Ectodermal cell (in vitro differentiated cells): ENCODE measurements around the gene LRCH4.

Source experiments
- H3K27ac ChIP-seq: 2 replicates; pipeline ENCODE4 v1.7.0; 2013; ENCODE audit warnings: mild to moderate bottlenecking, low read depth, low read length; ENCODE audit not compliant: insufficient read depth, poor library complexity, severe bottlenecking
- H3K27me3 ChIP-seq: 2 replicates; pipeline ENCODE4 v1.7.0; 2013; ENCODE audit warnings: mild to moderate bottlenecking, low read length; ENCODE audit not compliant: insufficient read depth, control insufficient read depth, poor library complexity, severe bottlenecking
- H3K36me3 ChIP-seq: one replicate; pipeline ENCODE4 v1.7.0; 2013; ENCODE audit warnings: low read length; ENCODE audit not compliant: control insufficient read depth, insufficient read depth
- H3K4me1 ChIP-seq: one replicate; pipeline ENCODE4 v1.7.0; 2013; ENCODE audit warnings: low read length; ENCODE audit not compliant: control insufficient read depth, insufficient read depth
- H3K4me3 ChIP-seq: 2 replicates; pipeline ENCODE4 v1.7.0; 2013; ENCODE audit warnings: low read depth, low read length, control low read depth; ENCODE audit not compliant: insufficient read depth
- H3K9me3 ChIP-seq: 2 replicates; pipeline ENCODE4 v1.7.0; 2013; ENCODE audit warnings: mild to moderate bottlenecking, low read length, moderate library complexity; ENCODE audit not compliant: control insufficient read depth
- WGBS, 2 experiments: methylation state at CpG; one replicate each; pipeline ENCODE4 v1.1.7; 2013; ENCODE audit warnings: missing lambda C conversion rate in 2 of 2; 5-methylcytosine and 5-hydroxymethylcytosine counted together

Gene LRCH4

GRCh38 chr7:100582041-100582579, 3.8 kb downstream of the LRCH4 start:
- Histone ChIP-seq H3K4me1 (peaks cover 18% of the 10 kb centered on the region), H3K4me3 (no peak overlapping the region), H3K9me3 (no peaks in the 10 kb centered on the region), H3K27me3 (no peaks in the 10 kb centered on the region), H3K27ac (no peak overlapping the region), H3K36me3 (peaks cover 12% of the 10 kb centered on the region)
- WGBS, 2 experiments = 93 to 96% methylated on average over 20 of the region's 20 CpGs

- WGBS, 2 experiments = 92 to 95% methylated on average over 11 of the region's 11 CpGs
- Histone ChIP-seq H3K36me3 (peaks cover 12% of the 10 kb centered on the region), H3K4me1 (peaks cover 18% of the 10 kb centered on the region), H3K27me3 (no peaks in the 10 kb centered on the region), H3K27ac (no peak overlapping the region), H3K4me3 (no peak overlapping the region), H3K9me3 (no peaks in the 10 kb centered on the region)
These were observed 5.3 kb downstream of the LRCH4 start for GRCh38 chr7:100580466-100581283.

GRCh38 chr7:100578246-100579183, 7.4 kb downstream of the LRCH4 start:
- H3K36me3 ChIP-seq = peaks cover 12% of the 10 kb centered on the region

GRCh38 chr7:100577507-100577906, 8.4 kb downstream of the LRCH4 start:
- peaks cover 12% of the 10 kb centered on the region for H3K36me3 ChIP-seq
- peaks cover 2% of the 10 kb centered on the region for H3K4me1 ChIP-seq
- H3K4me3 ChIP-seq = no peak overlapping the region
- H3K9me3 ChIP-seq = no peaks in the 10 kb centered on the region
- H3K27me3 ChIP-seq = no peaks in the 10 kb centered on the region
- 94 to 96% methylated on average over 14 of the region's 14 CpGs for WGBS, 2 experiments
- no peak overlapping the region for H3K27ac ChIP-seq

More at GRCh38 chr7:100578246-100579183, 7.4 kb downstream of the LRCH4 start:
- peaks cover 7% of the 10 kb centered on the region for H3K4me1 ChIP-seq
- no peaks in the 10 kb centered on the region for H3K9me3 ChIP-seq
- WGBS, 2 experiments = 94 to 96% methylated on average over 28 of the region's 28 CpGs
- no peak overlapping the region for H3K4me3 ChIP-seq
- H3K27ac ChIP-seq = no peak overlapping the region
- H3K27me3 ChIP-seq = no peaks in the 10 kb centered on the region

GRCh38 chr7:100577103-100577502, 8.8 kb downstream of the LRCH4 start:
- peaks cover 4% of the 10 kb centered on the region for H3K4me1 ChIP-seq
- peaks cover 12% of the 10 kb centered on the region for H3K36me3 ChIP-seq
- no peak overlapping the region for H3K4me3 ChIP-seq
- no peaks in the 10 kb centered on the region for H3K27me3 ChIP-seq
- H3K27ac ChIP-seq = no peak overlapping the region
- 95% methylated on average over 24 of the region's 24 CpGs for WGBS, 2 experiments
- no peaks in the 10 kb centered on the region for H3K9me3 ChIP-seq

GRCh38 chr7:100576384-100576993, 9.4 kb downstream of the LRCH4 start:
- H3K36me3 ChIP-seq = peaks cover 12% of the 10 kb centered on the region
- WGBS, 2 experiments = 96 to 97% methylated on average over 13 of the region's 13 CpGs

GRCh38 chr7:100575746-100576383, 10.1 kb downstream of the LRCH4 start:
- peaks cover 9% of the 10 kb centered on the region for H3K36me3 ChIP-seq
- no peaks in the 10 kb centered on the region for H3K9me3 ChIP-seq
- WGBS, 2 experiments = 90 to 92% methylated on average over 16 to 17 of the region's 17 CpGs
- no peak overlapping the region for H3K27ac ChIP-seq
- no peak overlapping the region for H3K4me3 ChIP-seq
- H3K27me3 ChIP-seq = peaks cover 5% of the 10 kb centered on the region
- peaks cover 15% of the 10 kb centered on the region for H3K4me1 ChIP-seq

More at GRCh38 chr7:100576384-100576993, 9.4 kb downstream of the LRCH4 start:
- H3K27ac ChIP-seq = no peak overlapping the region
- no peak overlapping the region for H3K4me3 ChIP-seq
- H3K27me3 ChIP-seq = peaks cover under 1% of the 10 kb centered on the region
- H3K4me1 ChIP-seq = peaks cover 11% of the 10 kb centered on the region
- H3K9me3 ChIP-seq = no peaks in the 10 kb centered on the region

GRCh38 chr7:100575206-100575631, 10.7 kb downstream of the LRCH4 start:
- H3K4me1 ChIP-seq = peaks cover 22% of the 10 kb centered on the region
- H3K27ac ChIP-seq = no peak overlapping the region
- 80 to 85% methylated on average over 14 of the region's 14 CpGs for WGBS, 2 experiments
- no peaks in the 10 kb centered on the region for H3K9me3 ChIP-seq
- peaks cover 12% of the 10 kb centered on the region for H3K27me3 ChIP-seq
- H3K4me3 ChIP-seq = no peak overlapping the region
- peaks cover 4% of the 10 kb centered on the region for H3K36me3 ChIP-seq

- H3K4me1 ChIP-seq = peaks cover 28% of the 10 kb centered on the region
- H3K27ac ChIP-seq = no peak overlapping the region
- no peaks in the 10 kb centered on the region for H3K36me3 ChIP-seq
- peaks cover 18% of the 10 kb centered on the region for H3K27me3 ChIP-seq
- H3K9me3 ChIP-seq = no peaks in the 10 kb centered on the region
- 91 to 93% methylated on average over 44 of the region's 44 CpGs for WGBS, 2 experiments
- no peak overlapping the region for H3K4me3 ChIP-seq
These were observed 11.3 kb downstream of the LRCH4 start for GRCh38 chr7:100574362-100575205.
